Hematopoietic multipotent progenitor cell treated with erythropoietin and hydrocortisone succinate and interleukin-3 and kit ligand, for 17 days (in vitro differentiated cells): ENCODE measurements around the gene HAAO.

Experiments used
- DNase-seq: peaks from one replicate; pipeline ENCODE4 v3.0.0-alpha.2; 2015; ENCODE audit warnings: low spot score

HAAO gene

DNA sequence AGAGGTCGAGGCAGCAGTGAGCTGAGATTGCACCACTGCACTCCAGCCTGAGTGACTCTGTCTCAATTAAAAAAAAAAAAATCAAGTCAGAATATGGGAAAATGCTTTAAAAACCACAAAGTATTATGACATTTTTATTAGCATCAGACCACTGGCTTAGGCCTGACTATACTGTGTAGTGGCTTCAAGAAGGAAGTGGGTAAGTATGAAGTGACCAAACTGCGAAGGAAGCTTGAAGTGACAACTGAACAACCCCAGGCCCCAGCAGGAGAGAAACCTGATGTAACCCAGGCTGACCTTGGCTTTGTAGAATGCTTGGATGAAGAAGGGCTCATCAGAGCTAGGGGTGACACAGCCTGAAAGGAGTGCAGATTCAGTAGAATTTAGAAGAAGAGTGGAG lies 21.4 kb upstream of the HAAO start:
- no peak for DNase-seq

DNA sequence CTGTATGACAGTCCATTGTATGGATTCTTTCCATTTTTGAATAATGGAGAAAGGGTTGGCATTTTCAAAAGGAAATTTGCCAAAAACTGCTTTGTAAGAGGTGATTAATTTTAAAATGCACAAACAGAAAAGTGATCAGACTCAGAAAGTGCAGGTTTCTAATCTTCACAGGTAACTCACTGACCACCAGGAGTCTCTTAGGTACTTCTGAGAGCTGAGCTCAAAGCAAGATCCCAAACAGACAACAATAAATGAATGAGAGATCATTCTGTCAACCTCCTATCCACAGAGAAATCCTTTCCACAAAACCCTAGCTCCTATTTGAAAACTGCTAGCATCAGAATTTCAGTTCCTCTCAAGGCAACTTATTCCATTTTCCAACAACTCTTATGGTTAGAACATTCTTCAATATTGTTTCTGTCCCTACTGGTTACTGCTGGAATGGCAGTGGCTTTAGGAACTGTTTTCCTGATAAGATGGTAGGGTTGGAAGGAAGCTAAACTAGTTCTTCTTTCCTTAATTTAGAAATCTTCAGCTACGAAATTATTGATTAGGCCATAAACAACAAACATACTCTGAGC lies 20.6 kb upstream of the HAAO start:
- no peak for DNase-seq

DNA sequence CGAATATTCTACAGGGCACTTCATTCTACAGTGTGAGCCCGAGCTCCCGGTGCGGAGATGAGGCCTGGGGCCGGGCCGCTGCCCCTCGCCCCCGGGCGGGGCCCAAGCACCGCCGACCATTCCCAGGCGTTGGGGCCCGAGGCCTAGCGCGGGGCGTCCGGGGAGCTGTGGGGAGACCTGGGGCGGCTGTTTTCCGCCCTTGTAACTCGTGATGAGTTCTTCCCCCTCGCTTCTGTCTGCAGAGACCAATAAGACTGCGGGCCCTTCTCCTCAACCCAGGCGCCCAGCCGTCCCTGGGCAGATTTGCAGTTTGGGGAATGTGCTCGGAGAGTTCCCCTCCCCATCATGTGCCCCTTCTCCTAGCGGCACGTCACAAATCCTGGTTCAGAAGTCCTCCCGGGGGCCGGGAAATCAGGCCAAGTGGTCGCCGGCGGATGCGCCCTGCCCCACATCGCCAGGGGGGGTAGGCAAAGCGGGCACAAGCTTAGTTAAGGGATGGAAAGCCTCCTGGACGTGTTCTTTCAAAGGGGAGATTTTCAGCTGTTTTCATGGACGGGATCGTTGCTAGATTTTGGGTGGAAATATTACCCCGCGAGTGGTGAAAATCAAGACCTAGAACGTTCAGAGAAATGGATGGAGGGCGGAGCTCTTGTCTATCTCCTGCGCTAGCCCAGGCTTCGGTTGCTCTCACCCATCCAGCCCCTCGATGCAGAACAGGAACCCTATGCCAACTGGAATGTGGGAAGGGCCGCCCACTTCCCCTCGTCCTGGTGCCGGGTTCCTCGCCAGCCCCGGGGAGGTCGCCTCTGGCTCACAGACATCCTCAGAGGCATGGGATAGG lies 18.8 kb upstream of the HAAO start:
- DNase-seq, result no peak

DNA sequence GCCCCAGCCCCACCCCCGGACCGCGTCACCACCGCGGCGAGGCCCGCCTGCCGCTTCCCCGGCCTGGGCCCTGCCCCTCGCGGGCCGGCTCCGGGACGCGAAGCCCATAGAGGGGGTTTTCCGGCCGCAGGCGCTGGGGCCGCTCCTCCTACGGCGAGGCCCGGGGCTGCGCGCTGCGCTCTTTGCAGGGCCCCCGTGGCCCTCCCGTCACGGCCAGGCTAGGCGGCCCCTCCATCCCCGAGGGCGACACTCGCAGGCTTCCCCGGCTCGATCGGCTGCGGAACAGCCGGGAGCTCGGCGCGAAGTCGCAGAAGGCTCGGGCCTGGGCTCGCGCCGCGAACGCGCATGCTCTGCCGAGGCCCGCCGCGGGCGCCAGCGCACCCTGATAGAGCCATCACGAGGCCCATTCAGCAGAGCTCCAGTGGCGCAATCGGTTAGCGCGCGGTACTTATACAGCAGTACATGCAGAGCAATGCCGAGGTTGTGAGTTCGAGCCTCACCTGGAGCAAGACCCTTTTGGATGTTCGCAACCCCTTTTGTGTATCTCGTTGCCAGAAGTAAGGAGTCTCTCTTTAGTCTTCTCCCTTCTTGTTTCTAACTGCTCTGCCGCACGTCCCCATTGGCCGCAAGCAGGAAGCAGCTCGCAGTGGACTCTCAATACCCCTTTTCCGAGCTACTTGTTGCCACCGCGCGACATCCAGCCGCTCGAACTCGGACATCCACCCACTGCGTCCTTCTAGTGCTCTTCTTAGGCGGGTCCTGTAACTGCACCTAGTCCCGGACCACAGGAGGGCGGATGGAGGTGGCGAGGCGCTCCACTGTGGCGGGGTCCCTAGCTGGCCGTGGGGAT lies 18.0 kb upstream of the HAAO start:
- peak; percentile 81 for DNase-seq

DNA sequence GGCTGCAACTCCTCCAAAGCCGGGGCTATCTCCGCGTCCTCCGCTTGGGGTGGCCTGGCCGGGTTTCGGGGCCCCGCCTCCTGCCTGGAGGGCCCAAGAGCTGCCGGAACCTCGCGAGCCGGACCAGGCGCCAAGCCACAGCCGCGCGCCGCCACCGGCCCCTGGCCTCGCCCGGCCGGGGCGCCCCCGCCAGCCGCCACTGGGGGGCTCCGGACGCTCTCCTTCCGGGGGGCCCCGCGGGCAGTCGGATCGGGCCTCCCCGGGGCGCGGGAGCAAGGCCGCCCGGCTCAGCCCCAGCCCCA lies 17.4 kb upstream of the HAAO start:
- no peak for DNase-seq

DNA sequence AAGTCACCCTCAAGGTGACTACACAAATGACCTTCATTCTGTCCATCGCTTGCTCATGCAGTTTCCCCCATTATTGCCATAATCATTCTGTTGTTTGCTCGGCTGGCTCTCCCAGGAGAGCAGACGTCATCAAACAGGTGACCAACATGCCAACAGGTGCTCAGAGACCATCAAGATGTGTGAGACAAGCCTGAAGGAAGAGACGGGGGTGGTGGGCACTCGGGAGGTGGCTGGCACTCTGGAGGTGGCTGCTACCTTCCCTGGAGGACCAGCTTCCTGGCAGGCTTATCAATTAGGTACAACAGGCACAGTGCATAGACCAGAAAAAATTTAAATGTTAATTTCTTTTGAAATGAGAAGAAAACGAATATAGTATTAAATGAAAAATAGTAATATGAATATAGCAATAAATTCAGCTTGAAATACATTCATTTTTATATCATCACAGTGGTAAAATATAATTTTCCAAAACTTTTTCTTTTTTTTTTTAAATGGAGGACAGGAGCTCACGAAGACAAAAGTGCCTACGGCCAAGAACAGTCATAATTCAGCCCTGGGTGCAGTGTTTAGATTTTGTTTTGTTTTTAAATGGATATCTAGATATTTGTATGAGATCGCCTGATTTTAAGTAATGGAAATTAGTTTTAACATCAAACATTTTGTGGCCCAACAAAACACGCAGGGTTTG lies 16.9 kb upstream of the HAAO start:
- DNase-seq, result no peak

DNA sequence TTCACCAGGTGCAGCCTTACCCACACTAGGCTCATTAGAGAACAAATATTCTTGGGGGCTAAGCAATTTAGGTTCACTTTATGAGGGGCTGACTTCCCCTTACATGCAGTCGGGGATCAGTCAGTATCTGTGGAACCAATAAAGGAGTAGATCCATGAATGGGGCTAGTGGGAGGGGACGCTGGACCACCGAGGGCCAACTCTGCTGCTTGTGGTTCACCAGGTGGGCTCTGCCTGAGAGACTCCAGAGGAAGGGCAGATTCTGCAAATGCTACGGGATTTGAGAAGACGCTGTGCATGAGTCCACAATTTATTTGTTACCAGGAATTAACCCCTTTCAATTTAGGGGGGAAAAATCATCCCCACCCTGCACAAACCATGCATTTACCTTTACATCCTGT lies 15.9 kb upstream of the HAAO start:
- no peak for DNase-seq

DNA sequence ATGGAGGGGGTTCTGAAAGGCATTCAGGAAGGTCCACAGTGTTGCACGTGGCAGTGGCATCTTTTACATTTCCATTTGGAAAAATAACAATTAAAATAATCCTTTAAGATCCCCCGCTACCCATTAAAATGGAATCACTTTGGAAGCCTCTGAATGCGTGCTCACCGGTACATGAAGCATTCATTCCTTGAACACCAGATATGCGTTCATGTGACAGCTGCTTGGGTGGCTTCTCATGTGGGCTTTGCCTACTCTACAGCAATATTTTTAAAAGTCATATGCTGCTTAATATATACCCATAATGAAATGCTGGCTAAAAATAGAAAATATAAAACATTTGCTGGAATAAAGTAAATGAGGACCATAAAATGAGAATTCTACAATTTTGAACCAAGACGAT lies 14.4 kb upstream of the HAAO start:
- DNase-seq, result no peak

DNA sequence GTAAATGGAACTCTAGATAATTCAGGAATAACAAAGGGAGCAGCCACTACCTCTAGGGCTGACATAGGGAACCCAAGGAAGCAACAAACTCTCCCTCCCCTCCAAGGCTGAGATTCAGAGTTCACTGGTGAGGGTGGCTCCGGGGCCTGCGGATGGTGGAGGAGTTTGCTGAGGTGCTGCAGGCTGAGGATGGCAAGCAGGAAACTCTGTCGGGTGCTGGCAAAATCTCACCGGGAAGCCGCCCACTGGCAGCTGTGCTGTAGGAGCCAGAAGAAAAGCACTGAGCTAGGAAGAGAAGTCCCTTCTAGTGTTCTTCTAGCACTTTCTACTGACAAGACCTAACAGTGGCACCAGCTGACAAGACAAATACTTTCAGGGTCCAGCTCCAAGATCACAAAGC lies 12.5 kb upstream of the HAAO start:
- DNase-seq, result no peak

DNA sequence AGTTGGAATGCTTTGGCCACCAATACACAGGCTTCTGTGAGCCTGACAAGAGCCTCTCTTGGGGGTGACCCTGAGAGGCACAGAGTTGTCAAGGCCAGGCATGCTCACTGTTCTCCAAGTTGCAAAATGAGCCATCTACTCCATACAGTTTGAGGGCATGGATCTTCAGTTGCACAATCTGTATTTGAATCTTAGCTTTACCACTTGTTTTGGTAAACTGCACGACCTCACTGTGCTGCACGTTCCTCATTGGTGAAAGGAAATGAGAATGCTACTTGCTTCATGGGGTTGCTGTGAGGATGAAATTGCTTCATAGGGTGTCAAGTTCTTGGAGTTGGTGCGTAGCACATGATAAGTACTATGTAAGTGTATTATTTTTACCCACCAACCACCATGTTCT lies 12.0 kb upstream of the HAAO start:
- DNase-seq, result no peak

DNA sequence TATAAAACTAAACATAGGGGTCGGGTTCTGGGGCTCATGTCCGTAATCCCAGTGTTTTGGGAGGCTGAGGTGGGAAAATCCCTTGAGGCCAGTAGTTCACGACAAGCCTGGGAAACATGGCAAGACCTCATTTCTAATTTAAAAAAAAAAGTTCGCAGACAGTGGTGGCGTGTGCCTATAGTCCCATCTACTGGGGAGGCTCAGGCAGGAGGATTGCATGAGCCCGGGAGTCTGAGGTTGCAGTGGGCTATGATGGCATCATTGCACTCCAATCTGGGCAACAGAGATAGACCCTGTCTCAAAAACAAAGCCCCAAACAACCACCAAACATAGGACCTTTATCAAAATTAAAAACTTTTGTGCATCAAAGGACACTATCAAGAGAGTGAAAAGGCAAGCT lies 9.8 kb upstream of the HAAO start:
- DNase-seq, result no peak

DNA sequence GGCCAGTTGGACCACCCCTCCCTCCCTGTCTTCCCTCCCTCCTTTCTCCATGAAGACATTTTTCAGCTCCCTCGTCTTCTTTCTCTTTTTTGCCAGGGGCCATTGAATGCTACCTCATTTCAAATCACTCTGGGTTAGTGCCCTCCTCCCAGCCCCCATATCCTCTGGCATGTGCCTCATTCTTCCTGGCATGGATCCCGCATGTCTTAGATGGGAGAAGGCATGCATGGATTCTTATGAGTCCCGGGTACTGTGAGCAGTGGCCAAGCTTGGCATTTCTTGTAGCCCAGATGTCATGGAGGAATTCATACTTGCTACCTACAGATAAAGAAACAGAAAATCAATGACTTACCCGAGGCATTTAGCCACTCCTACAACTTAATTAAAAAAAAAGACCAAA lies 9.0 kb upstream of the HAAO start:
- DNase-seq, result no peak

DNA sequence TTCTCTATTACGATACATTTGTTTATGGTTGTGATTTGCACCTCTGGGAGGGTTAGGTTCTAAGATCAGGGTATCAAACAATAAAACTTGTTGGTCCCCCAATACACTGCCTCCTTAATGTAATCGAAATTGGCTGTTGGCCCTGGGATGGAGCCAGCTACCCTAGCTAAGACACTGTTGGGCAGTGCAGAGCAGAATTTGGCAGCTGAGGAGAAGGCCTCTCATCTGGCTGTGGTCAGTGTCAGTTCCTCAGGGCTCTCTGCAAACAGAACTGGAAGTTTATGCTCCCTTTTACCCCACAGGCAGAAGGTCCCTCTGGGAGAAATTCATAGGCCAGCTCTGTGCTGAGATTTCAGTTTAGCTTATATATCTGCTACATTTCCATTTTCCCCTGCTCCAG lies 8.6 kb upstream of the HAAO start:
- DNase-seq, result no peak

DNA sequence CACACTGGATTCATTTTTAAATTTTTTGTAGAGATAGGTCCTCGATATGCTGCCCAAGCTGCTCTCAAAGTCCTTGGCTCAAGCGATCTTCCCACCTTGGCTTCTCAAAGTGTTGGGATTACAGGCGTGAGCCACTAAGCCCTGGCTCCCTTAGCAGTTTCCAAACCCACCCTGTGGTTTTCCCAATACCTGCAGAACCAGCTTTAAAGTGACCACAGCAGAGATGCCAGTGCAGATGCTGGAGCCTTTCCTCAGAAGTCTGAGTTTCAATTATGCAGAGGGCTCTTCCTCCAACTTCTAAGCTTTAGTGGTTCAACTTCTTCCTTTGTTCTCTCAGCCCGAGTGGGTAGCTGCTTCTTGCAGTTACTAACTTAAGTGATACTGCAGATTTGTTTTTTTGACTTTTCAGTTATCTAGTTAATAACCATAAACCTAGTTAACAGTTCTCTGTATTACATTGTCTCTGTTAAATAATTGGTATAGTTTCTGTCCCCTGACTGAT lies 8.1 kb upstream of the HAAO start:
- no peak for DNase-seq

DNA sequence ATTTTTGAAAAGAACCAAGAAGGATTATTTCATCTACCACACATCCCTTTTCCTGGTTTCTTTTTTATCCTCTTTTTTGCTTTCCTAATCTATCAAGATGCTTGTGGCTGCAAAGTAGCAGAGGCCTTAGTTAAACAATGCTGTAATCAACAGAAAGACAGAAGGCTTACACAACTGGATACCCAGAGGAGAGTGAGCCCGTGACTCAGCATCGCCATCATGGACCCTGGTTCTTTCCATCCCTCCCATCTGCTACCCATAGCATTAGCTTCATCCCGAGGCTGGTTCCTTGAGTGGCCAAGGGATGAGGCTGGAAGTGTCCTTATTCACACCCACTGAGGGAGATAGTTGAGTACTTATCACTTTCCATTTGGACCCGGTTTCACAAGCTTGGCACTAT lies 7.5 kb upstream of the HAAO start:
- no peak for DNase-seq

DNA sequence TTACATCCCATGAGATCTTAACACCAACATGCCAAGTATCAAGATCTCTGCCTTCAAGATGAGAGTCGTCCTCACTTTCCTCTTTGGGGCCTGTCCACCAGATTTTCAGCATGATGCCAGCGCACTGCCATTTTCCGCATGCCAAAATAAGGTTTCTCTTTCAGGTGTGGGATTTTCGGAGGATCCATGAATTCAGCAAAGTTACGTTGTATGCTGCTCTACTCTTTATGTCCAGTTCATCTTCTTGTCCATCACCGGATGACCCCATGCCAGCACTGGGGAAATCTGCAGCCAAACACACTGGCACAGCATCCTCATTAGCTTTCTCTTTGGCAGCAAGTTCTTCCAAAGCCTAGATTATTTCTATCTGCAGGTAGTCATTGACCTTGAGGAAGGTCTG lies 4.9 kb upstream of the HAAO start:
- DNase-seq, result no peak

DNA sequence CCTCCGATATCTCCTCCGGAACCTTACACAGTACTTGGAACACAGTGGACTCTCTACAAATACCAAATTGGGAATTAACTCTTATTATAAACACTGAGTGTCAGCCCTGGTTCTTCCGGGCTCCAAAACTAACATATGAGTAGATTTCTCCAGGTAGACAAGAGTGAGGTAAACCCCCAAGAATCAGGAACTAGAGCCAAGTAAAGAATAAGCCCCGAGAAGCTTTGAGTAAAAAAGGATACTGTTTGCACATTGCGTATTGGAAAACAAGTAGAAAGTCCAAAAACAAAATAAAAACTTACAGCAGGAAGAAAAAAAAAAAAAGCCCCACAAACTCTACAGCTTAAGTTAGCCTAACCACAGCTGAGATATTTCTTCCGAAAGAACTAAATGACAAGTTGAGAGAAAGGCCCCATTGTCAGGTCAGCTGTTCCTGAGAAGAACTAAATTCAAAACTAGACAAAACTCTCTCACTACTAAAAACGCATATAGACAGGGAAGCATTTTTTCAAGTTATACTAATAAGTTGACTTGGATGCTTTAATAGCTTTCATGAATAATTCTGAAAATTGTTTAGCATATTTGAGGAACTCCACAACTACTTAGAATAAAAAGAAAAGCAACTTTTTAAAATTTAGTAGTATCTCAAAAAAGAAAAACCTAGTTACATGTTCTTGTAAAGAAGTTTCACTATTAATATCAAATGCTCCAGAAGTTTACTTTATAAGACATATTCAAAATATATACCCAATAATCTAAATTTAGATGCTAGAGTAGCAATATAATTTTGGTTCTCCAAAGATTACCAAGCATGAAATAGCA lies 4.3 kb upstream of the HAAO start:
- DNase-seq, result no peak

DNA sequence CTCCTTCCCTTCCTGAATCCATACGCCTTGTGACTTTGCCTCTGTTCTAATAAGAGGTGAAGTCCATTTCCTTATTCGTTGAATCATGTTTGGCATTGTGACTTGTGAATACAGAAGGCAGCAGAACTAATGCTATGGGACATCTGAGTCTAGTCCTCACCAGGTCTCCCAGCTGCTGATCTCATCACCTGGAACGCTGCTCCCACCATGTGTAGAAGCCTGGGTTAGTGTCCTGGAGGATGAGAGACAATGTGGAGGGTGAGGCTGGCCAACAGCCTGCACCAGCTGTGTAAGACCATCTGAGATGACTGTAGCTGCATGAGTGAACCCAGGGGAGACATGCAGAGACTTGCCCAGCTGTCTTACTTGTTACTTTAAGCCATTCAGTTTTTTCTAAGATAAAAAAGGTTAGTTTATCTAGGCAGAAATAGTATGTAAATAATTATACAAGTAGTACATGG lies 3.5 kb upstream of the HAAO start:
- DNase-seq, result no peak

DNA sequence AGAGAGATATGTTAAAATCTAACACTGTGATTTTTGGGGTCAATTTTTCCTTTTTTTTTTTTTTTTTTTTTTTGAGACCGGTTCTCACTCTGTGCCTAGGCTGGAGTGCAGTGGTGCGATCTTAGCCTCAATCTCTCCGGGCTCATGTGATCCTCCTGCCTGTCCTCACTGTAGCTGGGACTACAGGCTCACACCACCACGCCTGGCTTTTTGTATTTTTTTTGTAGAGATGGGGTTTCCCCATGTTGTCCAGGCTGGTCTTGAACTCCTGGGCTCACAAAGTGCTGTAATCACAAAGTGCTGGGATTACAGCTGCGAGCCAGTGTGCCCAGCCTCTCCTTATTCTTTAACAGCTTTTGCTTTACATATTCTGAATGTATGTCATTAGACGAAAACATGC lies 2.9 kb upstream of the HAAO start:
- no peak for DNase-seq

DNA sequence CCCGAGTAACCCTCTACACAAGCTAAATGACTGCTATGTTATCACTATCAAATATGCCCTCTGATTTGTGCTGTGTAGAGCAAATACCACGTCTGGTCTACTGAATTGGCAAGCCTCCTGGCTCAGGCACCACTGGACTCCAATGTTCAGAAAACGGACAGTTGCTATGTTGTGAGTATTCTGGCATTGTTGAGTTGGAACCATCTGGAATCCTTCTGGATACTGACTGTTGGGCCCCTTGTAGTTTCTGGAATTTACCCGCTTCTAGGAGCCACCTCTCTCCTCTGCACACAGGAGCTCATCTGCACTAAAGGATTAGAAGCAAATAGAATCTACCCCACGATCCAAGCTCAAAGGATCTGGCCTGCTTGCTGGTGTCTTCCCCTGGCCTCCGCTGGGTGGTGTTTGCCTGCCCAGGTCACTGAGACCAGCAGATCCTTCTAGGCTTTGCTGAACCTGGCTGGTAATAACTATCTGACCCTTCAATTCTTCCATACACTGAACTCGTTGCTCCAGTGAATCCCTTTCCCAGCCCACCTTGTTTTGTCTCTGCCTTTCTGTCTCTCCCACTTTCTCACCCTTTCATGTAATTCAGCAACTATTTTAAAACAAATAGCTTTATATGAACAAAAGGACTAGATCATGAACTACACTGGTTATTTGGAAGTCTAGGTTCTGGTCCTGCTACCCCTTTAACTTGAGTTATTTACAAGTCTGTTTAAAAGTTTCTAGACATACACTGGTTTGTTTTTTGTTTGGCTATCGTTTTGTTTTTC lies 2.1 kb upstream of the HAAO start:
- no peak for DNase-seq
